ENCODE data around the gene STIP1. TPM values are rescaled to one million over a fixed set of nuclear protein-coding genes. Genes with fewer than 3 reads are reported as not detected.

STIP1 gene
- total RNA-seq, 1 experiment from 2014 or later = 336 TPM

GRCh38 chr11:64218628-64219353 lies 32.8 kb downstream of the STIP1 start:
- Histone ChIP-seq H3K27ac (ENCODE audit: low read depth, low read length) (no peak overlapping the region), H3K4me3 (replicated peaks in 1 of 2; ENCODE audit: low read depth in 1 of 2, low read length in 2 of 2) (no peak overlapping the region), H3K79me2 (ENCODE audit: insufficient read depth, low read length) (no peaks in the 10 kb centered on the region), H3K27me3 (ENCODE audit: insufficient read depth, low read length) (no peaks in the 10 kb centered on the region), H3K36me3 (ENCODE audit: control insufficient read depth in 1 of 2, insufficient read depth in 2 of 2, low read length in 2 of 2) (peaks cover 0 to 6% of the 10 kb centered on the region in 2 experiments; a peak in 1 of 4 replicates), H3K9me2 (ENCODE audit: insufficient read depth) (no peaks in the 10 kb centered on the region), H3K4me1 (ENCODE audit: control insufficient read depth in 1 of 2, insufficient read depth in 2 of 2, low read length in 2 of 2) (no peaks in the 10 kb centered on the region), H3K9me3 (ENCODE audit: control insufficient read depth in 1 of 2, insufficient read depth in 1 of 2, low read depth in 1 of 2, low read length in 2 of 2) (no peaks in the 10 kb centered on the region), H3K4me2 (ENCODE audit: low read length) (no peak overlapping the region), H2AFZ (ENCODE audit: low read depth, low read length, poor library complexity, severe bottlenecking) (no peak overlapping the region), H3K9ac (ENCODE audit: low read length) (no peak overlapping the region), H4K20me1 (ENCODE audit: insufficient read depth) (no peaks in the 10 kb centered on the region)
- ChIA-PET POLR2A (no interaction called here), RAD21 (ENCODE audit: low non-redundant PET in 1 of 2, low total read pairs in 2 of 2, uncharacterized antibody in 2 of 2, unreplicated experiment in 2 of 2) (no interaction called here), CTCF (no interaction called here)
- no peak for TF ChIP-seq ZNF274 (IDR thresholded peaks at IDR 0.05; ENCODE audit: low read depth, low read length)
- no peak for TF ChIP-seq POLR2AphosphoS5 (IDR thresholded peaks at IDR 0.05; ENCODE audit: low read depth, low read length)
- no peak for TF ChIP-seq ELF1 (IDR thresholded peaks at IDR 0.05; ENCODE audit: borderline replicate concordance, low read depth)
- TF ChIP-seq FOSL1 (IDR thresholded peaks at IDR 0.05; ENCODE audit: low read depth) = no peak
- TF ChIP-seq CBX3 (IDR thresholded peaks at IDR 0.05; ENCODE audit: low read depth) = no peak
- no peak for TF ChIP-seq POLR2A (IDR thresholded peaks at IDR 0.05; ENCODE audit: borderline replicate concordance, extremely low read depth, insufficient read depth, insufficient read length)
- TF ChIP-seq SIN3A (IDR thresholded peaks at IDR 0.05; ENCODE audit: low read depth) = no peak
- no peak for TF ChIP-seq JUND (IDR thresholded peaks at IDR 0.05)
- no peak for TF ChIP-seq EZH2 (IDR thresholded peaks at IDR 0.05)
- no peak for TF ChIP-seq ZBTB33 (IDR thresholded peaks at IDR 0.05; ENCODE audit: extremely low read depth, insufficient replicate concordance, low read length)
- TF ChIP-seq ATF3 (IDR thresholded peaks at IDR 0.05) = no peak
- TF ChIP-seq, protein P1, sequence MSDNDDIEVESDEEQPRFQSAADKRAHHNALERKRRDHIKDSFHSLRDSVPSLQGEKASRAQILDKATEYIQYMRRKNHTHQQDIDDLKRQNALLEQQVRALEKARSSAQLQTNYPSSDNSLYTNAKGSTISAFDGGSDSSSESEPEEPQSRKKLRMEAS (IDR thresholded peaks at IDR 0.05) = no peak
- TF ChIP-seq CEBPB (IDR thresholded peaks at IDR 0.05; ENCODE audit: low read depth) = no peak
- no peak for TF ChIP-seq EGR1 (IDR thresholded peaks at IDR 0.05; ENCODE audit: low read depth)
- no peak for TF ChIP-seq EZH2phosphoT487 (IDR thresholded peaks at IDR 0.05; ENCODE audit: borderline replicate concordance)
- no peak for TF ChIP-seq RAD21 (IDR thresholded peaks at IDR 0.05; ENCODE audit: low read depth)
- TF ChIP-seq, protein P2, sequence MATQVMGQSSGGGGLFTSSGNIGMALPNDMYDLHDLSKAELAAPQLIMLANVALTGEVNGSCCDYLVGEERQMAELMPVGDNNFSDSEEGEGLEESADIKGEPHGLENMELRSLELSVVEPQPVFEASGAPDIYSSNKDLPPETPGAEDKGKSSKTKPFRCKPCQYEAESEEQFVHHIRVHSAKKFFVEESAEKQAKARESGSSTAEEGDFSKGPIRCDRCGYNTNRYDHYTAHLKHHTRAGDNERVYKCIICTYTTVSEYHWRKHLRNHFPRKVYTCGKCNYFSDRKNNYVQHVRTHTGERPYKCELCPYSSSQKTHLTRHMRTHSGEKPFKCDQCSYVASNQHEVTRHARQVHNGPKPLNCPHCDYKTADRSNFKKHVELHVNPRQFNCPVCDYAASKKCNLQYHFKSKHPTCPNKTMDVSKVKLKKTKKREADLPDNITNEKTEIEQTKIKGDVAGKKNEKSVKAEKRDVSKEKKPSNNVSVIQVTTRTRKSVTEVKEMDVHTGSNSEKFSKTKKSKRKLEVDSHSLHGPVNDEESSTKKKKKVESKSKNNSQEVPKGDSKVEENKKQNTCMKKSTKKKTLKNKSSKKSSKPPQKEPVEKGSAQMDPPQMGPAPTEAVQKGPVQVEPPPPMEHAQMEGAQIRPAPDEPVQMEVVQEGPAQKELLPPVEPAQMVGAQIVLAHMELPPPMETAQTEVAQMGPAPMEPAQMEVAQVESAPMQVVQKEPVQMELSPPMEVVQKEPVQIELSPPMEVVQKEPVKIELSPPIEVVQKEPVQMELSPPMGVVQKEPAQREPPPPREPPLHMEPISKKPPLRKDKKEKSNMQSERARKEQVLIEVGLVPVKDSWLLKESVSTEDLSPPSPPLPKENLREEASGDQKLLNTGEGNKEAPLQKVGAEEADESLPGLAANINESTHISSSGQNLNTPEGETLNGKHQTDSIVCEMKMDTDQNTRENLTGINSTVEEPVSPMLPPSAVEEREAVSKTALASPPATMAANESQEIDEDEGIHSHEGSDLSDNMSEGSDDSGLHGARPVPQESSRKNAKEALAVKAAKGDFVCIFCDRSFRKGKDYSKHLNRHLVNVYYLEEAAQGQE (IDR thresholded peaks at IDR 0.05; ENCODE audit: low read depth) = no peak
- no peak for TF ChIP-seq SRF (IDR thresholded peaks at IDR 0.05; ENCODE audit: low read depth)
- TF ChIP-seq SP1 (IDR thresholded peaks at IDR 0.05; ENCODE audit: low read depth) = no peak
- DNase-seq (ENCODE audit: low read depth, low spot score) (no peak), ATAC-seq (no peak)
- BruUV-seq (replicated peaks) = no TSS peak
- intact Hi-C loops (cut with micrococcal nuclease) = no loop called here

Data from HCT116 (cell line).